Smooth muscle cell (in vitro differentiated cells): Measurements from ENCODE around the gene SETBP1. TPM values are rescaled to one million over a fixed set of nuclear protein-coding genes. Genes with fewer than 3 reads are reported as not detected.

Experiments used
- DNase-seq: peaks from one replicate; lab custom pipeline; 2025; ENCODE audit not compliant: unreplicated experiment; lab: John Stamatoyannopoulos, UW
- H2AFZ ChIP-seq: fragments of 200-600 bp; sonication (generic); 2 replicates; pipeline ENCODE4 v1.6.0; 2016; ENCODE audit warnings: antibody characterized with exemption, low read depth, mild to moderate bottlenecking
- H3F3A ChIP-seq: fragments of 200-600 bp; sonication (generic); 2 replicates; pipeline ENCODE4 v1.6.0; 2017; ENCODE audit warnings: antibody characterized with exemption, low read depth
- H3K27ac ChIP-seq: fragments of 200-600 bp; sonication (generic); 2 replicates; pipeline ENCODE4 v1.5.1; 2016; ENCODE audit warnings: low read depth, mild to moderate bottlenecking
- H3K27me3 ChIP-seq: fragments of 200-600 bp; sonication (generic); 2 replicates; pipeline ENCODE4 v1.6.1; 2016; ENCODE audit warnings: low read depth, mild to moderate bottlenecking
- H3K36me3 ChIP-seq: fragments of 200-600 bp; sonication (generic); 2 replicates; pipeline ENCODE4 v1.5.1; 2016; ENCODE audit warnings: low read depth
- H3K4me1 ChIP-seq: fragments of 200-600 bp; sonication (generic); 2 replicates; pipeline ENCODE4 v1.5.1; 2016; ENCODE audit warnings: low read depth
- H3K4me2 ChIP-seq: fragments of 200-600 bp; sonication (generic); 2 replicates; pipeline ENCODE4 v1.6.0; 2016; ENCODE audit warnings: mild to moderate bottlenecking
- H3K4me3 ChIP-seq: fragments of 200-600 bp; sonication (generic); 2 replicates; pipeline ENCODE4 v1.5.1; 2016; ENCODE audit warnings: mild to moderate bottlenecking
- H3K79me2 ChIP-seq: fragments of 200-600 bp; sonication (generic); 2 replicates; pipeline ENCODE4 v1.6.0; 2016; ENCODE audit warnings: low read depth, mild to moderate bottlenecking
- H3K9ac ChIP-seq: fragments of 200-600 bp; sonication (generic); 2 replicates; pipeline ENCODE4 v1.6.0; 2016; ENCODE audit warnings: low read depth
- H3K9me3 ChIP-seq: fragments of 200-600 bp; sonication (generic); replicated peaks from 2 replicates; pipeline ENCODE4 v1.5.1; 2016; ENCODE audit warnings: low read depth
- H4K20me1 ChIP-seq: fragments of 200-600 bp; sonication (generic); 2 replicates; pipeline ENCODE4 v1.6.0; 2016; ENCODE audit warnings: low read depth
- CTCF ChIP-seq: fragments of 200-600 bp; sonication (generic); IDR thresholded peaks from 2 replicates; pipeline ENCODE4 v1.5.1; 2017; ENCODE audit warnings: borderline replicate concordance, mild to moderate bottlenecking, antibody characterized with exemption; ENCODE audit not compliant: insufficient read depth, poor library complexity, severe bottlenecking
- WGBS: methylation state at CpG from one replicate; pipeline ENCODE4 v1.1.7; 2016; ENCODE audit warnings: low lambda C conversion rate; 5-methylcytosine and 5-hydroxymethylcytosine counted together
- polyA plus RNA-seq: library from polyadenylated mRNA; unstranded; fragments of >200 nt; fragmentation: Nextera tagmentation; extraction: Ambion mirVana; gene quantifications from 2 replicates; pipeline ENCODE4 v1.2.1, GENCODE V29; 2016
- total RNA-seq: library from RNA; depleted of rRNA; stranded (reverse); fragments of >200 nt; gene quantifications from 2 replicates; pipeline ENCODE4 v1.2.3, GENCODE V29; 2014

Gene SETBP1
- total and polyA plus RNA-seq, 2 experiments from 2014 or later: 6.1 to 17.7 TPM

- Histone ChIP-seq H3K27me3 (no peaks in the 10 kb centered on the region), H4K20me1 (peaks cover 8% of the 10 kb centered on the region), H3F3A (peaks cover 5% of the 10 kb centered on the region), H3K4me1 (no peaks in the 10 kb centered on the region), H3K4me2 (no peak overlapping the region), H3K79me2 (peaks cover 14% of the 10 kb centered on the region), H2AFZ (no peak overlapping the region), H3K9me3 (no peaks in the 10 kb centered on the region), H3K27ac (no peak overlapping the region), H3K9ac (no peak overlapping the region), H3K36me3 (no peaks in the 10 kb centered on the region), H3K4me3 (no peak overlapping the region)
- no peak for DNase-seq
- WGBS: 80% methylated on average over 2 of the region's 2 CpGs
- no peak for TF ChIP-seq CTCF
Measured at GRCh38 chr18:44898498-44898897, 217.8 kb downstream of the SETBP1 start.

GRCh38 chr18:44899832-44900231 lies 219.1 kb downstream of the SETBP1 start:
- H3K9me3 ChIP-seq: no peaks in the 10 kb centered on the region
- no peak overlapping the region for H3K9ac ChIP-seq
- no peak overlapping the region for H3K4me2 ChIP-seq
- peaks cover 21% of the 10 kb centered on the region for H3K79me2 ChIP-seq
- H3K36me3 ChIP-seq: no peaks in the 10 kb centered on the region
- peaks cover 8% of the 10 kb centered on the region for H4K20me1 ChIP-seq
- H2AFZ ChIP-seq: no peak overlapping the region
- H3K4me1 ChIP-seq: no peaks in the 10 kb centered on the region
- H3K27ac ChIP-seq: no peak overlapping the region
- H3F3A ChIP-seq: no peaks in the 10 kb centered on the region
- DNase-seq: no peak
- no peak for TF ChIP-seq CTCF
- no peak overlapping the region for H3K4me3 ChIP-seq
- no peaks in the 10 kb centered on the region for H3K27me3 ChIP-seq

- no peak overlapping the region for H3K9ac ChIP-seq
- no peak overlapping the region for H3K27ac ChIP-seq
- H4K20me1 ChIP-seq: peaks cover 8% of the 10 kb centered on the region
- H3K4me2 ChIP-seq: no peak overlapping the region
- TF ChIP-seq CTCF: no peak
- no peaks in the 10 kb centered on the region for H3K4me1 ChIP-seq
- no peak overlapping the region for H2AFZ ChIP-seq
- no peaks in the 10 kb centered on the region for H3K27me3 ChIP-seq
- no peaks in the 10 kb centered on the region for H3K36me3 ChIP-seq
- no peaks in the 10 kb centered on the region for H3K9me3 ChIP-seq
- H3K4me3 ChIP-seq: no peak overlapping the region
- H3K79me2 ChIP-seq: peaks cover 21% of the 10 kb centered on the region
- 93% methylated on average over 3 of the region's 3 CpGs for WGBS
- H3F3A ChIP-seq: no peaks in the 10 kb centered on the region
- DNase-seq: no peak
Measured at GRCh38 chr18:44900627-44901026, 219.9 kb downstream of the SETBP1 start.

GRCh38 chr18:44901283-44901682 lies 220.6 kb downstream of the SETBP1 start:
- Histone ChIP-seq H3K79me2 (peaks cover 22% of the 10 kb centered on the region), H3K4me2 (no peak overlapping the region)
- 80% methylated on average over 2 of the region's 2 CpGs for WGBS

More at GRCh38 chr18:44901283-44901682, 220.6 kb downstream of the SETBP1 start:
- no peak overlapping the region for H2AFZ ChIP-seq
- DNase-seq: no peak
- TF ChIP-seq CTCF: peak; percentile 5
- no peaks in the 10 kb centered on the region for H3F3A ChIP-seq
- H3K9ac ChIP-seq: no peak overlapping the region
- peaks cover 8% of the 10 kb centered on the region for H4K20me1 ChIP-seq
- no peaks in the 10 kb centered on the region for H3K27me3 ChIP-seq
- H3K9me3 ChIP-seq: no peaks in the 10 kb centered on the region
- H3K27ac ChIP-seq: no peak overlapping the region
- H3K36me3 ChIP-seq: no peaks in the 10 kb centered on the region
- H3K4me3 ChIP-seq: no peak overlapping the region
- no peaks in the 10 kb centered on the region for H3K4me1 ChIP-seq
